Hepatocyte (in vitro differentiated cells): ENCODE data around the gene LPP. TPM values are rescaled to one million over a fixed set of nuclear protein-coding genes. Genes with fewer than 3 reads are reported as not detected.

Source experiments
- DNase-seq: peaks from one replicate; pipeline ENCODE4 v3.0.0-alpha.2; 2016; ENCODE audit warnings: low spot score
- H2AFZ ChIP-seq: fragments of 200-600 bp; sonication (generic); 2 replicates; pipeline ENCODE4 v1.6.0; 2016; ENCODE audit warnings: antibody characterized with exemption, mild to moderate bottlenecking
- H3K27ac ChIP-seq: fragments of 200-600 bp; sonication (generic); 2 replicates; pipeline ENCODE4 v1.5.1; 2016; ENCODE audit warnings: mild to moderate bottlenecking
- H3K27me3 ChIP-seq: fragments of 200-600 bp; sonication (generic); 2 replicates; pipeline ENCODE4 v1.6.1; 2016
- H3K36me3 ChIP-seq: fragments of 200-600 bp; sonication (generic); replicated peaks from 2 replicates; pipeline ENCODE4 v1.5.1; 2016; ENCODE audit warnings: low read depth; ENCODE audit not compliant: insufficient read depth
- H3K4me1 ChIP-seq: fragments of 200-600 bp; sonication (generic); 2 replicates; pipeline ENCODE4 v1.5.1; 2016; ENCODE audit warnings: mild to moderate bottlenecking, moderate library complexity; ENCODE audit not compliant: insufficient read depth
- H3K4me2 ChIP-seq: fragments of 200-600 bp; sonication (generic); 2 replicates; pipeline ENCODE4 v1.6.0; 2016
- H3K4me3 ChIP-seq: fragments of 200-600 bp; sonication (generic); 2 replicates; pipeline ENCODE4 v1.5.1; 2016; ENCODE audit warnings: mild to moderate bottlenecking
- H3K79me2 ChIP-seq: fragments of 200-600 bp; sonication (generic); 2 replicates; pipeline ENCODE4 v1.6.0; 2017; ENCODE audit warnings: mild to moderate bottlenecking
- H3K9me2 ChIP-seq: fragments of 200-600 bp; sonication (generic); replicated peaks from 2 replicates; pipeline ENCODE4 v1.6.0; 2017; ENCODE audit warnings: mild to moderate bottlenecking; ENCODE audit not compliant: insufficient read depth
- H3K9me3 ChIP-seq: fragments of 200-600 bp; sonication (generic); 2 replicates; pipeline ENCODE4 v1.5.1; 2016; ENCODE audit warnings: low read depth, mild to moderate bottlenecking
- H4K20me1 ChIP-seq: fragments of 200-600 bp; sonication (generic); 2 replicates; pipeline ENCODE4 v1.6.0; 2016; ENCODE audit warnings: mild to moderate bottlenecking; ENCODE audit not compliant: insufficient read depth, poor library complexity, severe bottlenecking
- EZH2 ChIP-seq: fragments of 200-600 bp; sonication (generic); IDR thresholded peaks from 2 replicates; pipeline ENCODE4 v1.6.1; 2016; ENCODE audit warnings: antibody characterized with exemption, mild to moderate bottlenecking, borderline replicate concordance
- EZH2phosphoT487 ChIP-seq: fragments of 200-600 bp; sonication (generic); IDR thresholded peaks from one replicate; pipeline ENCODE4 v1.6.1; 2018; ENCODE audit warnings: antibody characterized with exemption, mild to moderate bottlenecking, low read depth, moderate library complexity; ENCODE audit not compliant: unreplicated experiment, severe bottlenecking
- WGBS: methylation state at CpG from one replicate; pipeline ENCODE4 v1.1.6; 2016; ENCODE audit warnings: low lambda C conversion rate; ENCODE audit errors: missing lambda C conversion rate; 5-methylcytosine and 5-hydroxymethylcytosine counted together
- polyA plus RNA-seq: library from polyadenylated mRNA; unstranded; fragments of >200 nt; fragmentation: Nextera tagmentation; extraction: Ambion mirVana; gene quantifications from 2 replicates; pipeline ENCODE4 v1.2.1, GENCODE V29; 2016
- total RNA-seq: library from RNA; depleted of rRNA; stranded (reverse); fragments of >200 nt; gene quantifications from 2 replicates; pipeline ENCODE4 v1.2.3, GENCODE V29; 2014
- TF ChIP-seq, protein P1 (sequence below): fragments of 200-600 bp; sonication (generic); IDR thresholded peaks from 2 replicates; pipeline ENCODE4 v1.5.1; 2016; ENCODE audit warnings: antibody characterized with exemption, mild to moderate bottlenecking; ENCODE audit not compliant: poor library complexity

Gene LPP
- total and polyA plus RNA-seq, 2 experiments from 2014 or later, result 53.2 to 73.8 TPM

DNA sequence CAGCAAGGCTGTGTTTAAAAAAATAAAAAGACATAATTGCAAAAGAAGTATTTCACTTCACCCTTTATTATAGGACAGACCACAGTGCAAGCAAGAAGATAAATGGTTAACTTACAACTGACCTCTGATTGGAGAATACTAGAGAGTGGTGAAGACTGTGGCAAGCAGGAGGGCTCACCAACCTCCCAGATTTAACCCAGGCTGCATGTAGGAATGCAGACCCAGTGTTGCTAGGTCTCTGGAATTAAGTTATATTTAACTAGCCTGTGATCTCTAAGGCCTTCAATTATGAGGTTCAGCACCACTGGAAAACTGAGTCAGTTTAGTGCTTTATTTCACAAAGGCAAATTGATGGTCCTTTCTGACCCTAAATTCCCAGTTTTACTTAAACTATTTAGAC, 436.6 kb downstream of the LPP start:
- Histone ChIP-seq H3K9me3 (no peaks in the 10 kb centered on the region), H2AFZ (no peak overlapping the region), H3K27ac (no peak overlapping the region), H3K36me3 (no peaks in the 10 kb centered on the region), H3K4me1 (no peaks in the 10 kb centered on the region), H3K79me2 (peaks cover 8% of the 10 kb centered on the region), H3K9me2 (no peaks in the 10 kb centered on the region), H4K20me1 (no peaks in the 10 kb centered on the region), H3K4me3 (no peak overlapping the region), H3K27me3 (no peaks in the 10 kb centered on the region), H3K4me2 (no peak overlapping the region)
- no peak for DNase-seq
- no peak for TF ChIP-seq EZH2phosphoT487
- TF ChIP-seq EZH2, result no peak
- TF ChIP-seq, protein P1, sequence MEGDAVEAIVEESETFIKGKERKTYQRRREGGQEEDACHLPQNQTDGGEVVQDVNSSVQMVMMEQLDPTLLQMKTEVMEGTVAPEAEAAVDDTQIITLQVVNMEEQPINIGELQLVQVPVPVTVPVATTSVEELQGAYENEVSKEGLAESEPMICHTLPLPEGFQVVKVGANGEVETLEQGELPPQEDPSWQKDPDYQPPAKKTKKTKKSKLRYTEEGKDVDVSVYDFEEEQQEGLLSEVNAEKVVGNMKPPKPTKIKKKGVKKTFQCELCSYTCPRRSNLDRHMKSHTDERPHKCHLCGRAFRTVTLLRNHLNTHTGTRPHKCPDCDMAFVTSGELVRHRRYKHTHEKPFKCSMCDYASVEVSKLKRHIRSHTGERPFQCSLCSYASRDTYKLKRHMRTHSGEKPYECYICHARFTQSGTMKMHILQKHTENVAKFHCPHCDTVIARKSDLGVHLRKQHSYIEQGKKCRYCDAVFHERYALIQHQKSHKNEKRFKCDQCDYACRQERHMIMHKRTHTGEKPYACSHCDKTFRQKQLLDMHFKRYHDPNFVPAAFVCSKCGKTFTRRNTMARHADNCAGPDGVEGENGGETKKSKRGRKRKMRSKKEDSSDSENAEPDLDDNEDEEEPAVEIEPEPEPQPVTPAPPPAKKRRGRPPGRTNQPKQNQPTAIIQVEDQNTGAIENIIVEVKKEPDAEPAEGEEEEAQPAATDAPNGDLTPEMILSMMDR, result no peak

DNA sequence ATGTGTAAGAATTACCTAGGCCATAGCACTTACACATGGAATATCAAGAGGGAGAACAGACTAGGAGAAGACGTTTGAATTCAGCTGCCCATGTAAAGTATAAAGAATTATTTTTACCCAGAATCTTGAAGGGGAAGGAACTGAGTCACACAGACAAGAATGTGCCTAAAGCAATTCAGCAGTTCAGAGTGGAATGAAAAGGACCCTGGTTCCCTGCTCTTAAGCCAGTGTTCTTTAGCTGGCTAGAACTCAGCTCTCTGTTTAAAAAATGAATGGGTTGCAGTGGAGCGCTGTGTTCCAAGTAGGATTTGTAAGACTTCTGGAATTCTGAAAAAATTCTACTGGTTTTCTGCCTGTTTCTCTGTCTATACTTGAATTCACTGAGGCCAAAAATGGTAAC, 440.2 kb downstream of the LPP start:
- H3K4me2 ChIP-seq, result no peak overlapping the region
- H2AFZ ChIP-seq, result no peak overlapping the region
- 82% methylated on average over 2 of the region's 2 CpGs for WGBS
- no peaks in the 10 kb centered on the region for H3K36me3 ChIP-seq
- no peak overlapping the region for H3K4me3 ChIP-seq
- no peaks in the 10 kb centered on the region for H3K4me1 ChIP-seq
- no peaks in the 10 kb centered on the region for H3K9me2 ChIP-seq
- TF ChIP-seq, protein P1, result no peak
- no peak for TF ChIP-seq EZH2
- no peak for TF ChIP-seq EZH2phosphoT487
- H3K79me2 ChIP-seq, result no peaks in the 10 kb centered on the region
- H4K20me1 ChIP-seq, result no peaks in the 10 kb centered on the region
- H3K27ac ChIP-seq, result peak overlapping the region; percentile 1
- DNase-seq, result no peak
- no peaks in the 10 kb centered on the region for H3K9me3 ChIP-seq
- no peaks in the 10 kb centered on the region for H3K27me3 ChIP-seq

DNA sequence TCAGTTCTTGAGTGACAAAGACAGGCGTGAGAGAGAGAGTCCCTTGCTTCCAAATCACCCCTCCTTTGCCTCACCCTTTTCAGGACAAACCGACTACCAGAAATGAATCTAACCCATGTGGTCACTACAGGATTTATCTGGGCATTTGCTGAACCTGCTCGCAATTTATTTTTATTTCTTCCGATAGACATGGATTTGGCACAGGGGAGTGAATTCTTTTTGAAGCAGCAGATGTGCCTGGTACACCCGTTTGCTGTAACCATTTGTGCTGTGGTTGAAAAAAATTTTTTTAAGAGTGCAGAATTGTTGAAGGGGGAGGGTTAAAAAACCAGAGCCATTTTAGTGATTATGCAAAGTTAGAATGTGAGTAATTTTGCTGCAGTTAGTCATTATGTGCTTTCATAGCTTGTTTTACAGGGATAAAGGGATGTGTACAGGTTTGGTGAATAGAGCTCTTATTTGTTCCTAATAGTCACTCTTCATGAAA, 442.0 kb downstream of the LPP start:
- Histone ChIP-seq H3K79me2 (no peaks in the 10 kb centered on the region), H3K4me2 (no peak overlapping the region), H3K4me3 (no peak overlapping the region), H3K27me3 (no peaks in the 10 kb centered on the region), H2AFZ (no peak overlapping the region), H4K20me1 (no peaks in the 10 kb centered on the region), H3K27ac (no peak overlapping the region), H3K9me3 (no peaks in the 10 kb centered on the region), H3K4me1 (no peaks in the 10 kb centered on the region), H3K9me2 (no peaks in the 10 kb centered on the region), H3K36me3 (no peaks in the 10 kb centered on the region)
- no peak for DNase-seq
- WGBS, result 72% methylated on average over 5 of the region's 5 CpGs
- TF ChIP-seq, protein P1, result no peak
- TF ChIP-seq EZH2phosphoT487 (no peak), EZH2 (no peak)

DNA sequence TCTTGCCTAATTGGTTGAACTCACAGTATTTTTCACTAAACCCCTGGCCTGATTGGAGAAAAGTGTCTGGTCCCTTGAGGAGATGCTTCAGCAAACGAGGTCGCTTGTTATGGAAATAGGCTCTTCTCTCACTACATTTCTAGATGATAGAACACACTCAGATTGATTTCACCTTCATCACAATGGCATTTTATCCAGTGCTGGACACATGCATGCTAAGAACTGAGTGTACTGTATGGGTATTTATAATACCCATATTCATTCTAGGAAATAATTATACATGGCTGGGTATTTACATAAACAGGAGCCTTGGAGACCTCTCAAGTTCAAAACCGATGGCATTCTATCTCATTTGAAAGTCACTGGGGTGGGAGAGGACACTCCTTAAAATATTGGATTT, 444.9 kb downstream of the LPP start:
- no peak overlapping the region for H3K4me2 ChIP-seq
- H3K4me3 ChIP-seq, result no peak overlapping the region
- H3K27me3 ChIP-seq, result no peaks in the 10 kb centered on the region
- no peaks in the 10 kb centered on the region for H3K36me3 ChIP-seq
- no peaks in the 10 kb centered on the region for H3K4me1 ChIP-seq
- WGBS, result 95% methylated on average over 3 of the region's 3 CpGs
- TF ChIP-seq EZH2, result no peak
- TF ChIP-seq, protein P1, result no peak
- TF ChIP-seq EZH2phosphoT487, result no peak
- no peak overlapping the region for H3K27ac ChIP-seq
- no peaks in the 10 kb centered on the region for H3K9me2 ChIP-seq
- no peak for DNase-seq
- H3K9me3 ChIP-seq, result no peaks in the 10 kb centered on the region
- H3K79me2 ChIP-seq, result peaks cover 5% of the 10 kb centered on the region
- H2AFZ ChIP-seq, result no peak overlapping the region
- H4K20me1 ChIP-seq, result no peaks in the 10 kb centered on the region
